ENCODE measurements around the gene TNRC6C.

DNA sequence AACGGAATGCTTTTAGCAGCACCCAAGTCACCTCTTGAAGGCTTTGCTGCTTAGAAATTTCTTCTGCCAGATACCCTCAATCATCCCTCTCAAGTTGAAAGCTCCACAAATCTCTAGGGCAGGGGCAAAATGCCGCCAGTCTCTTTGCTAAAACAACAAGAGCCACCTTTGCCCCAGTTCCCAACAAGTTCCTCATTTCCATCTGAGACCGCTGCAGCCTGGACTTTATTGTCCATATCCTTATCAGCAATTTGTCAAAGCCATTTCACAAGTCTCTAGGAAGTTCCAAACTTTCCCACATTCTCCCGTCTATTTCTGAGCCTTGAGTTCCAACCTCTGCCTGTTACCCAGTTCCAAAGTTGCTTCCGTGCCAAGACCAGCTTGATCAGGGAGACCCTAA, 142.6 kb downstream of the TNRC6C start:
- no peak for TF ChIP-seq POLR2AphosphoS5 (IDR thresholded peaks at IDR 0.05)
- TF ChIP-seq, protein P1, sequence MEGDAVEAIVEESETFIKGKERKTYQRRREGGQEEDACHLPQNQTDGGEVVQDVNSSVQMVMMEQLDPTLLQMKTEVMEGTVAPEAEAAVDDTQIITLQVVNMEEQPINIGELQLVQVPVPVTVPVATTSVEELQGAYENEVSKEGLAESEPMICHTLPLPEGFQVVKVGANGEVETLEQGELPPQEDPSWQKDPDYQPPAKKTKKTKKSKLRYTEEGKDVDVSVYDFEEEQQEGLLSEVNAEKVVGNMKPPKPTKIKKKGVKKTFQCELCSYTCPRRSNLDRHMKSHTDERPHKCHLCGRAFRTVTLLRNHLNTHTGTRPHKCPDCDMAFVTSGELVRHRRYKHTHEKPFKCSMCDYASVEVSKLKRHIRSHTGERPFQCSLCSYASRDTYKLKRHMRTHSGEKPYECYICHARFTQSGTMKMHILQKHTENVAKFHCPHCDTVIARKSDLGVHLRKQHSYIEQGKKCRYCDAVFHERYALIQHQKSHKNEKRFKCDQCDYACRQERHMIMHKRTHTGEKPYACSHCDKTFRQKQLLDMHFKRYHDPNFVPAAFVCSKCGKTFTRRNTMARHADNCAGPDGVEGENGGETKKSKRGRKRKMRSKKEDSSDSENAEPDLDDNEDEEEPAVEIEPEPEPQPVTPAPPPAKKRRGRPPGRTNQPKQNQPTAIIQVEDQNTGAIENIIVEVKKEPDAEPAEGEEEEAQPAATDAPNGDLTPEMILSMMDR (IDR thresholded peaks at IDR 0.05 in 8 of 11, conservative IDR thresholded peaks at IDR 0.05 in 3 of 11), result no peak
- no peak for TF ChIP-seq POLR2A (IDR thresholded peaks at IDR 0.05)

Data from spleen (tissue), 7 donors.